ENCODE measurements around the gene GPA33.

DNA sequence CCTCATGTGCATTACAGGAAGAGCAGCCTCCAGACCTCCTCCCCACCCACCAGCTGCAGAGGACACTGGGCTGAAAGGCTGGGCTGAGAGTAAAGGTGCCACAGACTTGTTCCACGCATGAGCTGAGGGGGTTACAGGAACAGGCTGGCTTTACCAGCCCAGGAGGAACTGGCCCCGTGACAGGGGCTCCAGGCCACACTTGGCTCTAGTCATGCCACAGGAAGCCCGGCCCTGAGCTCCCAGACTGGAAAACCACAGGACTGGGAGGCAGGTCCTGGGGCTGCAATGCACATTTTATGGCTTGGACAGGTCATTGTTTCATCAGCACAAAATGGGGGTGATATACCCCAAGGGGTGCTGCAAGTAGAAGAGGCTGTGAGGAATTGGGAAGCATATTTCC is 35.6 kb downstream of the GPA33 start:
- TF ChIP-seq MYC (IDR thresholded peaks at IDR 0.05; ENCODE audit: low read depth, low read length) (no peak), POLR2A (IDR thresholded peaks at IDR 0.05; ENCODE audit: extremely low read depth, insufficient read length) (no peak)
- TF ChIP-seq, protein P1, sequence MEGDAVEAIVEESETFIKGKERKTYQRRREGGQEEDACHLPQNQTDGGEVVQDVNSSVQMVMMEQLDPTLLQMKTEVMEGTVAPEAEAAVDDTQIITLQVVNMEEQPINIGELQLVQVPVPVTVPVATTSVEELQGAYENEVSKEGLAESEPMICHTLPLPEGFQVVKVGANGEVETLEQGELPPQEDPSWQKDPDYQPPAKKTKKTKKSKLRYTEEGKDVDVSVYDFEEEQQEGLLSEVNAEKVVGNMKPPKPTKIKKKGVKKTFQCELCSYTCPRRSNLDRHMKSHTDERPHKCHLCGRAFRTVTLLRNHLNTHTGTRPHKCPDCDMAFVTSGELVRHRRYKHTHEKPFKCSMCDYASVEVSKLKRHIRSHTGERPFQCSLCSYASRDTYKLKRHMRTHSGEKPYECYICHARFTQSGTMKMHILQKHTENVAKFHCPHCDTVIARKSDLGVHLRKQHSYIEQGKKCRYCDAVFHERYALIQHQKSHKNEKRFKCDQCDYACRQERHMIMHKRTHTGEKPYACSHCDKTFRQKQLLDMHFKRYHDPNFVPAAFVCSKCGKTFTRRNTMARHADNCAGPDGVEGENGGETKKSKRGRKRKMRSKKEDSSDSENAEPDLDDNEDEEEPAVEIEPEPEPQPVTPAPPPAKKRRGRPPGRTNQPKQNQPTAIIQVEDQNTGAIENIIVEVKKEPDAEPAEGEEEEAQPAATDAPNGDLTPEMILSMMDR (IDR thresholded peaks at IDR 0.05; ENCODE audit: low read depth, low read length), result no peak

Measured in NB4 (cell line).